SK-N-SH (cell line): ENCODE measurements around the gene SLC12A3.

Source experiments
- FOXJ3 ChIP-seq: sonication (generic); formaldehyde crosslinking; IDR thresholded peaks from 2 replicates; pipeline ENCODE4 v1.5.1; 2020; ENCODE audit warnings: mild to moderate bottlenecking, missing genetic modification reagents
- MXI1 ChIP-seq: IDR thresholded peaks from 2 replicates; pipeline ENCODE4 v1.6.1; 2012; ENCODE audit warnings: mild to moderate bottlenecking, low read depth, low read length, improper control_type of control experiment
- RXRA ChIP-seq: IDR thresholded peaks from 2 replicates; pipeline ENCODE4 v1.4.0; 2012; ENCODE audit warnings: low read depth, mild to moderate bottlenecking, borderline replicate concordance
- TCF12 ChIP-seq: IDR thresholded peaks from 2 replicates; pipeline ENCODE4 v1.4.0; 2012
- TF ChIP-seq, protein P1 (sequence below): fragments of 200-600 bp; sonication (generic); IDR thresholded peaks from 2 replicates; pipeline ENCODE4 v1.6.1; 2017; ENCODE audit warnings: antibody characterized with exemption, mild to moderate bottlenecking, moderate library complexity

DNA sequence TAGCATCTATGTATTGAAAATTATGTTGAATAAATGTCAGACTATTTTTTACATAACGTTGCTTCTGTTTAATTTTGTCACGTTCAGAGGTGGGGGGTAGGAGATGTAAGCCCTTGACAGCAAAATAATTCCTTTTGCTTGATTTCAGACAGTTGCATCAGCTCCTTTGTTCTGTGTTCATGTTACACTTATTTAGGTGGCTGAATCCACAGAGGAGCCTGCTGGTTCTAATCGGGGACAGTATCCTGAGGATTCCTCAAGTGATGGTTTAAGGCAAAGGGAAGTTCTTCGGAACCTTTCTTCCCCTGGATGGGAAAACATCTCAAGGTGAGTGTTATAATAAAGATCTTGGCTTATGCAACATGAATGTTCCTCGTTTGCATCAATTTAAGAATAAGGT is 71.5 kb downstream of the SLC12A3 start:
- TF ChIP-seq, protein P1, sequence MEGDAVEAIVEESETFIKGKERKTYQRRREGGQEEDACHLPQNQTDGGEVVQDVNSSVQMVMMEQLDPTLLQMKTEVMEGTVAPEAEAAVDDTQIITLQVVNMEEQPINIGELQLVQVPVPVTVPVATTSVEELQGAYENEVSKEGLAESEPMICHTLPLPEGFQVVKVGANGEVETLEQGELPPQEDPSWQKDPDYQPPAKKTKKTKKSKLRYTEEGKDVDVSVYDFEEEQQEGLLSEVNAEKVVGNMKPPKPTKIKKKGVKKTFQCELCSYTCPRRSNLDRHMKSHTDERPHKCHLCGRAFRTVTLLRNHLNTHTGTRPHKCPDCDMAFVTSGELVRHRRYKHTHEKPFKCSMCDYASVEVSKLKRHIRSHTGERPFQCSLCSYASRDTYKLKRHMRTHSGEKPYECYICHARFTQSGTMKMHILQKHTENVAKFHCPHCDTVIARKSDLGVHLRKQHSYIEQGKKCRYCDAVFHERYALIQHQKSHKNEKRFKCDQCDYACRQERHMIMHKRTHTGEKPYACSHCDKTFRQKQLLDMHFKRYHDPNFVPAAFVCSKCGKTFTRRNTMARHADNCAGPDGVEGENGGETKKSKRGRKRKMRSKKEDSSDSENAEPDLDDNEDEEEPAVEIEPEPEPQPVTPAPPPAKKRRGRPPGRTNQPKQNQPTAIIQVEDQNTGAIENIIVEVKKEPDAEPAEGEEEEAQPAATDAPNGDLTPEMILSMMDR = no peak
- no peak for TF ChIP-seq RXRA
- TF ChIP-seq TCF12 = no peak
- no peak for TF ChIP-seq MXI1
- no peak for TF ChIP-seq FOXJ3 (CRISPR knock-in tag)
